Right lobe of liver (tissue), 4 donors: ENCODE results near the gene NOC3L.

Experiments
- CTCF ChIP-seq, 4 donors: fragments of 200-600 bp in 3 of 4; fragments of 450-650 bp in 1 of 4; IDR thresholded peaks; one replicate each; pipeline versions ENCODE4 v1.5.1 to v1.8.0; 2016 to 2022; ENCODE audit warnings: antibody characterized with exemption in 4 of 4, mild to moderate bottlenecking in 2 of 4
- POLR2A ChIP-seq: fragments of 450-650 bp; IDR thresholded peaks from one replicate; pipeline ENCODE4 v1.6.1; 2017; ENCODE audit warnings: antibody characterized with exemption, mild to moderate bottlenecking
- donor health status: DM: no; HTN: no; CAD: no.
- donor health status: DM: no; HTN: no; CAD: no.
- donor health status: DM: no; HTN: yes; CAD: no.

GRCh38 chr10:94362360-94363250, at the start of gene NOC3L:
- peak; percentile 82 to 99 (median 93) for TF ChIP-seq CTCF (IDR thresholded peaks at IDR 0.05)
- TF ChIP-seq POLR2A, result peak; percentile 65
